Adrenal gland (tissue), 12 donors: ENCODE data around the gene MAP2. TPM values are rescaled to one million over a fixed set of nuclear protein-coding genes. Genes with fewer than 3 reads are reported as not detected.

Experiments
- DNase-seq, 7 donors: peaks; one replicate each; pipeline ENCODE4 v3.0.0-alpha.2; 2019 to 2020
- H3K27ac ChIP-seq, 5 donors: fragments of 200-600 bp; sonication (generic) in 4 of 5; 1 replicate in 3 of 5; 2 replicates in 2 of 5; pipeline versions ENCODE4 v1.5.1 to v1.8.0; 2016 to 2020; ENCODE audit warnings: mild to moderate bottlenecking in 1 of 5
- H3K27me3 ChIP-seq: fragments of 200-600 bp; 2 replicates; pipeline ENCODE4 v1.8.0; 2021
- H3K36me3 ChIP-seq, 2 donors: fragments of 200-600 bp; replicated peaks in 1 of 2; 1 replicate in 1 of 2; 2 replicates in 1 of 2; pipeline versions ENCODE4 v1.5.1 to v1.8.0; 2018 to 2022
- H3K4me1 ChIP-seq, 2 donors: fragments of 200-600 bp; replicated peaks in 1 of 2; 1 replicate in 1 of 2; 2 replicates in 1 of 2; pipeline versions ENCODE4 v1.5.1 to v1.8.0; 2018 to 2021
- H3K4me3 ChIP-seq, 4 donors: fragments of 200-600 bp; sonication (generic) in 3 of 4; one replicate each; pipeline ENCODE4 v1.5.1; 2016 to 2018
- H3K9me3 ChIP-seq, 3 donors: fragments of 200-600 bp; sonication (generic) in 1 of 3; replicated peaks in 1 of 3; 1 replicate in 2 of 3; 2 replicates in 1 of 3; pipeline versions ENCODE4 v1.5.1 to v1.8.0; 2016 to 2021
- CTCF ChIP-seq, 6 experiments: fragments of 450-650 bp in 4 of 6; fragments of 200-600 bp in 2 of 6; sonication (generic) in 1 of 6; IDR thresholded peaks; 1 replicate in 5 of 6; 2 replicates in 1 of 6; pipeline versions ENCODE4 v1.5.1 to v1.8.0; 2016 to 2021; ENCODE audit warnings: antibody characterized with exemption in 6 of 6, mild to moderate bottlenecking in 2 of 6, moderate library complexity in 1 of 6
- POLR2A ChIP-seq, 2 donors: fragments of 450-650 bp; IDR thresholded peaks; one replicate each; pipeline ENCODE4 v1.6.1; 2017; ENCODE audit warnings: antibody characterized with exemption in 2 of 2, mild to moderate bottlenecking in 2 of 2, moderate library complexity in 1 of 2
- WGBS, 4 donors: extraction: QIAGEN DNeasy Blood & Tissue Kit in 2 of 4; methylation state at CpG; one replicate each; pipeline versions ENCODE4 v1.1.5 to v1.1.7; 2013 to 2017; 5-methylcytosine and 5-hydroxymethylcytosine counted together
- intact Hi-C, 2 donors: fragments of 100-400 bp; cut with DNase I; formaldehyde crosslinking; loops; one replicate each; pipeline versions ENCODE4 v1.14.1 to v1.15.0; 2022 to 2023
- polyA plus RNA-seq, 3 donors: library from polyadenylated mRNA; stranded (reverse); fragments of 200-250 nt in 2 of 3; fragments of 350-450 nt in 1 of 3; fragmentation: Illumina TruSeq in 1 of 3; extraction: RNeasy Lipid Tissue Mini Kit (QIAGEN cat#74804) in 1 of 3; gene quantifications; one replicate each; pipeline ENCODE4 v1.2.3, GENCODE V29; 2013 to 2014
- total RNA-seq, 9 donors: library from RNA; depleted of rRNA in 4 of 9; stranded (reverse); fragments of >200 nt in 4 of 9; fragments of 120-200 nt in 1 of 9; fragmentation: NEBNext Ultra II Directional in 1 of 9; extraction: Animal tissue kit (Norgen Biotek cat#: 25700) in 1 of 9; gene quantifications; one replicate each; pipeline versions ENCODE4 v1.1.0 to v1.2.4, GENCODE V29; 2013 to 2023
- donor health status: healthy with polysubstance abuse.
- donor health status: Bipolar disorder and iron deficiency.
- donor health status: DM: yes; HTN: yes; CAD: no.
- donor health status: DM: no; HTN: no; CAD: no.
- donor health status: DM: no; HTN: no; CAD: no.
- donor health status: DM: yes; HTN: yes; CAD: no.

The MAP2 gene
- total and polyA plus RNA-seq, 12 donors = 2.2 to 25.5 (median 6.0) TPM

GRCh38 chr2:209619782-209620181 is 195.9 kb downstream of the MAP2 start:
- no peak for TF ChIP-seq CTCF (IDR thresholded peaks at IDR 0.05)
- TF ChIP-seq POLR2A (IDR thresholded peaks at IDR 0.05) = no peak
- H3K36me3 ChIP-seq = no peaks in the 10 kb centered on the region
- no peak overlapping the region for H3K27ac ChIP-seq
- H3K4me3 ChIP-seq = no peak overlapping the region
- intact Hi-C loops = no loop called here
- DNase-seq = no peak
- no peaks in the 10 kb centered on the region for H3K4me1 ChIP-seq
- H3K9me3 ChIP-seq = no peaks in the 10 kb centered on the region
- H3K27me3 ChIP-seq = no peaks in the 10 kb centered on the region

- no peak overlapping the region for H3K4me3 ChIP-seq
- H3K27ac ChIP-seq = no peak overlapping the region
- no peaks in the 10 kb centered on the region for H3K36me3 ChIP-seq
- intact Hi-C loops = no loop called here
- no peaks in the 10 kb centered on the region for H3K27me3 ChIP-seq
- WGBS, 4 donors = 84 to 88% (median 87%) methylated on average over 4 of the region's 4 CpGs
- no peak for DNase-seq
- H3K4me1 ChIP-seq = no peaks in the 10 kb centered on the region
- TF ChIP-seq POLR2A (IDR thresholded peaks at IDR 0.05) = no peak
- no peak for TF ChIP-seq CTCF (IDR thresholded peaks at IDR 0.05)
- no peaks in the 10 kb centered on the region for H3K9me3 ChIP-seq
These were observed 200.5 kb downstream of the MAP2 start for GRCh38 chr2:209624192-209624938.

- intact Hi-C loops = no loop called here
- no peak for DNase-seq
- Histone ChIP-seq H3K4me1 (no peaks in the 10 kb centered on the region), H3K4me3 (no peak overlapping the region), H3K9me3 (no peaks in the 10 kb centered on the region), H3K36me3 (no peaks in the 10 kb centered on the region), H3K27ac (no peak overlapping the region), H3K27me3 (no peaks in the 10 kb centered on the region)
- no peak for TF ChIP-seq POLR2A (IDR thresholded peaks at IDR 0.05)
These were observed 205.8 kb downstream of the MAP2 start for GRCh38 chr2:209629597-209629996.

GRCh38 chr2:209633911-209634310 is 210.1 kb downstream of the MAP2 start:
- no peaks in the 10 kb centered on the region for H3K36me3 ChIP-seq
- intact Hi-C loops = no loop called here
- H3K27ac ChIP-seq = no peak overlapping the region
- DNase-seq = no peak
- no peaks in the 10 kb centered on the region for H3K9me3 ChIP-seq
- H3K27me3 ChIP-seq = no peaks in the 10 kb centered on the region
- TF ChIP-seq POLR2A (IDR thresholded peaks at IDR 0.05) = no peak
- no peak for TF ChIP-seq CTCF (IDR thresholded peaks at IDR 0.05)
- no peak overlapping the region for H3K4me3 ChIP-seq
- no peaks in the 10 kb centered on the region for H3K4me1 ChIP-seq
- WGBS, 4 donors = 62 to 78% (median 71%) methylated on average over 2 of the region's 2 CpGs

GRCh38 chr2:209636076-209636475 is 212.2 kb downstream of the MAP2 start:
- intact Hi-C loops = no loop called here

More at GRCh38 chr2:209636076-209636475, 212.2 kb downstream of the MAP2 start:
- TF ChIP-seq CTCF (IDR thresholded peaks at IDR 0.05) (no peak), POLR2A (IDR thresholded peaks at IDR 0.05) (no peak)
- Histone ChIP-seq H3K27me3 (no peaks in the 10 kb centered on the region), H3K9me3 (no peaks in the 10 kb centered on the region), H3K36me3 (no peaks in the 10 kb centered on the region), H3K4me3 (no peak overlapping the region), H3K27ac (no peak overlapping the region), H3K4me1 (no peaks in the 10 kb centered on the region)
- no peak for DNase-seq
